ENCODE measurements around the gene GRK1. TPM values are rescaled to one million over a fixed set of nuclear protein-coding genes. Genes with fewer than 3 reads are reported as not detected.

Gene GRK1
- total and polyA plus RNA-seq, 2 of the 13 experiments (the other 11 are each of a cell fraction or from before 2014, with no cell fraction given), result 0.07 to 0.12 TPM

GRCh38 chr13:113754242-113754641, 87.2 kb downstream of the GRK1 start (continued):
- TF ChIP-seq, protein P1, sequence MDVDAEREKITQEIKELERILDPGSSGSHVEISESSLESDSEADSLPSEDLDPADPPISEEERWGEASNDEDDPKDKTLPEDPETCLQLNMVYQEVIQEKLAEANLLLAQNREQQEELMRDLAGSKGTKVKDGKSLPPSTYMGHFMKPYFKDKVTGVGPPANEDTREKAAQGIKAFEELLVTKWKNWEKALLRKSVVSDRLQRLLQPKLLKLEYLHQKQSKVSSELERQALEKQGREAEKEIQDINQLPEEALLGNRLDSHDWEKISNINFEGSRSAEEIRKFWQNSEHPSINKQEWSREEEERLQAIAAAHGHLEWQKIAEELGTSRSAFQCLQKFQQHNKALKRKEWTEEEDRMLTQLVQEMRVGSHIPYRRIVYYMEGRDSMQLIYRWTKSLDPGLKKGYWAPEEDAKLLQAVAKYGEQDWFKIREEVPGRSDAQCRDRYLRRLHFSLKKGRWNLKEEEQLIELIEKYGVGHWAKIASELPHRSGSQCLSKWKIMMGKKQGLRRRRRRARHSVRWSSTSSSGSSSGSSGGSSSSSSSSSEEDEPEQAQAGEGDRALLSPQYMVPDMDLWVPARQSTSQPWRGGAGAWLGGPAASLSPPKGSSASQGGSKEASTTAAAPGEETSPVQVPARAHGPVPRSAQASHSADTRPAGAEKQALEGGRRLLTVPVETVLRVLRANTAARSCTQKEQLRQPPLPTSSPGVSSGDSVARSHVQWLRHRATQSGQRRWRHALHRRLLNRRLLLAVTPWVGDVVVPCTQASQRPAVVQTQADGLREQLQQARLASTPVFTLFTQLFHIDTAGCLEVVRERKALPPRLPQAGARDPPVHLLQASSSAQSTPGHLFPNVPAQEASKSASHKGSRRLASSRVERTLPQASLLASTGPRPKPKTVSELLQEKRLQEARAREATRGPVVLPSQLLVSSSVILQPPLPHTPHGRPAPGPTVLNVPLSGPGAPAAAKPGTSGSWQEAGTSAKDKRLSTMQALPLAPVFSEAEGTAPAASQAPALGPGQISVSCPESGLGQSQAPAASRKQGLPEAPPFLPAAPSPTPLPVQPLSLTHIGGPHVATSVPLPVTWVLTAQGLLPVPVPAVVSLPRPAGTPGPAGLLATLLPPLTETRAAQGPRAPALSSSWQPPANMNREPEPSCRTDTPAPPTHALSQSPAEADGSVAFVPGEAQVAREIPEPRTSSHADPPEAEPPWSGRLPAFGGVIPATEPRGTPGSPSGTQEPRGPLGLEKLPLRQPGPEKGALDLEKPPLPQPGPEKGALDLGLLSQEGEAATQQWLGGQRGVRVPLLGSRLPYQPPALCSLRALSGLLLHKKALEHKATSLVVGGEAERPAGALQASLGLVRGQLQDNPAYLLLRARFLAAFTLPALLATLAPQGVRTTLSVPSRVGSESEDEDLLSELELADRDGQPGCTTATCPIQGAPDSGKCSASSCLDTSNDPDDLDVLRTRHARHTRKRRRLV (CRISPR knock-in tag; IDR thresholded peaks at IDR 0.05), result no peak
- TF ChIP-seq ZFYVE20 (CRISPR knock-in tag; IDR thresholded peaks at IDR 0.05; ENCODE audit: borderline replicate concordance, low read depth), result no peak

DNA sequence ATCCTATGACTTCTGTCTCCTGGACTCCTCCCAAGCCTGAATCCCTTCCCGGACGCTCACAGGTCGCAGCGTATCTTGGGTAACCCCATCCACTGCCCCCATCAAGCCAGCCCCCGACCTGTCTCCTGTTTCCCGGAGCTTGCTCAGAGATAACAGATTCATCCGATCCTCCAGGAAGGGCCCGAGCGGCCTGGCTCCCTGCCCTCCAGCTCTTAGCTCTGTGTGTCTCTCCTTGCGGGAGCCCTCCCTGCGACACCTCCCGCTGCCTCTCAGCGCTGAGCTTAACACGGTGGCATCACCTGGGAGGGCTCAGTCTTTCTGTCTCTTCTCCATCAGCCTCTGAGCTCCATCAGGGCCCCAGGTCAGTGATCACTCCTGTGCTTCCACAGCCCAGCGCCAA, 87.7 kb downstream of the GRK1 start:
- H3K27me3 ChIP-seq (ENCODE audit: control insufficient read depth in 1 of 2, insufficient read depth in 2 of 2, low read length in 2 of 2), result peaks cover 9 to 41% of the 10 kb centered on the region in 2 experiments
- peaks cover 14% of the 10 kb centered on the region for H3K4me1 ChIP-seq (ENCODE audit: insufficient read depth, low read length)
- POLR2A ChIA-PET, result no interaction called here
- H4K20me1 ChIP-seq (ENCODE audit: insufficient read depth, low read length), result no peaks in the 10 kb centered on the region
- FAIRE-seq (no peak), DNase-seq (ENCODE audit: low spot score) (no peak), ATAC-seq (no peak)
- no peak overlapping the region for H3K9ac ChIP-seq (ENCODE audit: insufficient read depth, low read depth, low read length)
- CTCF ChIA-PET (ENCODE audit: low intra/inter-chr PET ratio, low total read pairs), result no interaction called here
- in situ Hi-C loops (cut with HindIII; ENCODE audit: extremely low pct_ligation_motif_present, low pct_unique_long_range_greater_than_20kb) (no loop called here), intact Hi-C loops (cut with micrococcal nuclease; ENCODE audit: unreplicated experiment) (no loop called here)
- no TSS peak for BruUV-seq (replicated peaks)
- H3K27ac ChIP-seq (ENCODE audit: extremely low read length, insufficient read depth, low read length), result no peak overlapping the region
- H3K79me2 ChIP-seq (ENCODE audit: insufficient read depth, low read length), result no peaks in the 10 kb centered on the region
- no peaks in the 10 kb centered on the region for H3K36me3 ChIP-seq (replicated peaks in 1 of 2; ENCODE audit: control insufficient read depth in 1 of 2, insufficient read depth in 2 of 2, low read length in 2 of 2)
- no peak overlapping the region for H2AFZ ChIP-seq (ENCODE audit: low read length)
- 50% methylated on average over 14 of the region's 15 CpGs for WGBS (ENCODE audit: low lambda C conversion rate)
- no peak overlapping the region for H3K4me3 ChIP-seq (replicated peaks in 1 of 3; ENCODE audit: insufficient read depth in 1 of 3, low read depth in 2 of 3, low read length in 3 of 3)
- H3K9me3 ChIP-seq (ENCODE audit: low read length), result no peaks in the 10 kb centered on the region
- no peak overlapping the region for H3K4me2 ChIP-seq (ENCODE audit: low read depth, low read length)
- TF ChIP-seq ZNF577 (CRISPR knock-in tag; IDR thresholded peaks at IDR 0.05; ENCODE audit: borderline replicate concordance, low read depth) (no peak), TBX3 (IDR thresholded peaks at IDR 0.05; ENCODE audit: borderline replicate concordance) (no peak), MAX (IDR thresholded peaks at IDR 0.05) (no peak), PPARG (CRISPR knock-in tag; conservative IDR thresholded peaks at IDR 0.05) (no peak), HNRNPH1 (optimal IDR thresholded peaks at IDR 0.05; ENCODE audit: low read depth, low read length) (no peak), HCFC1 (IDR thresholded peaks at IDR 0.05; ENCODE audit: low read depth, low read length) (no peak), ZNF674 (CRISPR knock-in tag; IDR thresholded peaks at IDR 0.05; ENCODE audit: low read depth) (no peak), DPF2 (CRISPR knock-in tag; IDR thresholded peaks at IDR 0.05; ENCODE audit: borderline replicate concordance, low read depth) (no peak), NFRKB (IDR thresholded peaks at IDR 0.05) (no peak), ZNF343 (CRISPR knock-in tag; IDR thresholded peaks at IDR 0.05) (no peak), PCBP2 (optimal IDR thresholded peaks at IDR 0.05; ENCODE audit: low read depth, low read length, poor library complexity, severe bottlenecking) (no peak), FOXM1 (CRISPR knock-in tag; IDR thresholded peaks at IDR 0.05) (no peak), ATF5 (CRISPR knock-in tag; IDR thresholded peaks at IDR 0.05; ENCODE audit: low read depth) (no peak), ONECUT2 (CRISPR knock-in tag; IDR thresholded peaks at IDR 0.05) (no peak), ZNF678 (CRISPR knock-in tag; IDR thresholded peaks at IDR 0.05) (no peak)
- TF ChIP-seq, protein P2, sequence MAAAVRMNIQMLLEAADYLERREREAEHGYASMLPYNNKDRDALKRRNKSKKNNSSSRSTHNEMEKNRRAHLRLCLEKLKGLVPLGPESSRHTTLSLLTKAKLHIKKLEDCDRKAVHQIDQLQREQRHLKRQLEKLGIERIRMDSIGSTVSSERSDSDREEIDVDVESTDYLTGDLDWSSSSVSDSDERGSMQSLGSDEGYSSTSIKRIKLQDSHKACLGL (CRISPR knock-in tag; IDR thresholded peaks at IDR 0.05), result no peak
- TF ChIP-seq, protein P3, sequence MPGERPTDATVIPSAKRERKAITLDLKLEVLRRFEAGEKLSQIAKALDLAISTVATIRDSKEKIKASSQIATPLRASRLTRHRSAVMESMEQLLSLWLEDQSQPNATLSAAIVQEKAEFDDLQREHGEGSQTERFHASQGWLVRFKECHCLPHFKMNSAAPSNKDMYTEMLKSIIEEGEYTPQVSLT (CRISPR knock-in tag; IDR thresholded peaks at IDR 0.05; ENCODE audit: borderline replicate concordance, low read depth), result no peak

Data from HepG2 (cell line).